GM12878 (cell line): Measurements from ENCODE around the gene UBE2Q2.

Experiments
- BHLHE40 ChIP-seq, 2 experiments: fragments of 450-650 bp in 1 of 2; IDR thresholded peaks; 2 replicates each; pipeline ENCODE4 v1.6.1; 2011 to 2017; ENCODE audit warnings: low read depth in 2 of 2, borderline replicate concordance in 1 of 2, improper control_type of control experiment in 1 of 2, low read length in 1 of 2, mild to moderate bottlenecking in 1 of 2
- GATAD2B ChIP-seq: fragments of 450-650 bp; conservative IDR thresholded peaks from 2 replicates; pipeline ENCODE4 v1.6.1; 2017; ENCODE audit warnings: low read depth, mild to moderate bottlenecking, moderate library complexity
- RBBP5 ChIP-seq: fragments of 200-600 bp; sonication (generic); conservative IDR thresholded peaks from 2 replicates; pipeline ENCODE4 v1.6.1; 2016
- TCF7 ChIP-seq: IDR thresholded peaks from 2 replicates; pipeline ENCODE4 v1.6.1; 2014; ENCODE audit warnings: antibody characterized with exemption, borderline replicate concordance
- TF ChIP-seq, protein P1 (sequence below), 3 experiments: IDR thresholded peaks in 2 of 3; conservative IDR thresholded peaks in 1 of 3; 2 replicates each; pipeline ENCODE4 v1.5.1; 2011; ENCODE audit warnings: low read depth in 3 of 3, low read length in 3 of 3, mild to moderate bottlenecking in 3 of 3, control low read depth in 2 of 3, moderate library complexity in 2 of 3, inconsistent platforms in 1 of 3, mixed read lengths in 1 of 3; ENCODE audit not compliant: control insufficient read depth in 2 of 3, insufficient read depth in 1 of 3; ENCODE audit errors: extremely low read depth in 1 of 3

DNA sequence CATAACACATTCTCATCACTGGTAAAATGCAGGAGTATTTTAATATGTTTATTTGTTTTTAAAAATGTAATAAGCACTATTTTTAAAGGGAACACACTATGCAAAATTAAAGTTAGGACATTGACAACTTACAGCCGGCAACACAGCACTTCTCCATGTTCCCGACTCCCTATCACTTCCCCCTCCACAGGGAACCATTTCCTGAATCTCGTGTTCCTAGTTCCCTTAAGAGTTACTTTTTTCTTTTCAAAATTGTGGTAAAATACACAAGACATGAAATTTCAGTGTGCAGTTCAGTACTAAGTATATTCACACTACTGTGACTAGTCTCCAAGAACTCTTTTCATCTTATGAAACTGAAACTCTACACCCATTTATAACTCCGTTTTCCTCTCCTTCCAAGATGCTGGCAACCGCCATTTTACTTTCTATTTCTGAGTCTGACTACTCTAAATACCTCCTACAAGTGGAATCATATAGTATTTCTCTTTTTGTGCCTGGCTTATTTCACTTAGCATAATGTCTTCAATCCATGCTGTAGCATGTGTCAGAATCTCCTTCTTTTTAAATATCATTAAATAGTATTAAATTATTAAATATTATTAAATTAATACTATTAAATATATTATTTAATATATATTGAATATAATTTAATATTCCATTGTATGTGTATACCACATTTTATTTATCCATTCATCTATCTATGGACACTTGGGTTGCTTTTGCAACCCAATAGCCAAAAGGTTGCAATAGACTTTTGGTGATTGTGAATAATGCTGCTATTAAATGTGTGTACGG, 25.9 kb upstream of the UBE2Q2 start:
- TF ChIP-seq GATAD2B (no peak), BHLHE40 (IDR thresholded peaks at IDR 0.05; ENCODE audit: borderline replicate concordance in 1 of 2, low read depth in 2 of 2, low read length in 1 of 2) (no peak), RBBP5 (no peak), TCF7 (no peak)
- TF ChIP-seq, protein P1, sequence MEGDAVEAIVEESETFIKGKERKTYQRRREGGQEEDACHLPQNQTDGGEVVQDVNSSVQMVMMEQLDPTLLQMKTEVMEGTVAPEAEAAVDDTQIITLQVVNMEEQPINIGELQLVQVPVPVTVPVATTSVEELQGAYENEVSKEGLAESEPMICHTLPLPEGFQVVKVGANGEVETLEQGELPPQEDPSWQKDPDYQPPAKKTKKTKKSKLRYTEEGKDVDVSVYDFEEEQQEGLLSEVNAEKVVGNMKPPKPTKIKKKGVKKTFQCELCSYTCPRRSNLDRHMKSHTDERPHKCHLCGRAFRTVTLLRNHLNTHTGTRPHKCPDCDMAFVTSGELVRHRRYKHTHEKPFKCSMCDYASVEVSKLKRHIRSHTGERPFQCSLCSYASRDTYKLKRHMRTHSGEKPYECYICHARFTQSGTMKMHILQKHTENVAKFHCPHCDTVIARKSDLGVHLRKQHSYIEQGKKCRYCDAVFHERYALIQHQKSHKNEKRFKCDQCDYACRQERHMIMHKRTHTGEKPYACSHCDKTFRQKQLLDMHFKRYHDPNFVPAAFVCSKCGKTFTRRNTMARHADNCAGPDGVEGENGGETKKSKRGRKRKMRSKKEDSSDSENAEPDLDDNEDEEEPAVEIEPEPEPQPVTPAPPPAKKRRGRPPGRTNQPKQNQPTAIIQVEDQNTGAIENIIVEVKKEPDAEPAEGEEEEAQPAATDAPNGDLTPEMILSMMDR (IDR thresholded peaks at IDR 0.05 in 2 of 3, conservative IDR thresholded peaks at IDR 0.05 in 1 of 3; ENCODE audit: control insufficient read depth in 2 of 3, extremely low read depth in 1 of 3, insufficient read depth in 1 of 3, low read depth in 3 of 3, low read length in 3 of 3): no peak
